NCI-H524 (cell line): Measurements from ENCODE around the gene KRIT1.
"Not testable (repeated sequence)": the region's sequence is repeated elsewhere in the genome, so short reads cannot be mapped to it uniquely, and the experiment has no call there.

Experiments used
- DNase-seq, 2 experiments: peaks; one replicate each; lab custom pipeline; 2025; lab: John Stamatoyannopoulos, UW

The KRIT1 gene

DNA sequence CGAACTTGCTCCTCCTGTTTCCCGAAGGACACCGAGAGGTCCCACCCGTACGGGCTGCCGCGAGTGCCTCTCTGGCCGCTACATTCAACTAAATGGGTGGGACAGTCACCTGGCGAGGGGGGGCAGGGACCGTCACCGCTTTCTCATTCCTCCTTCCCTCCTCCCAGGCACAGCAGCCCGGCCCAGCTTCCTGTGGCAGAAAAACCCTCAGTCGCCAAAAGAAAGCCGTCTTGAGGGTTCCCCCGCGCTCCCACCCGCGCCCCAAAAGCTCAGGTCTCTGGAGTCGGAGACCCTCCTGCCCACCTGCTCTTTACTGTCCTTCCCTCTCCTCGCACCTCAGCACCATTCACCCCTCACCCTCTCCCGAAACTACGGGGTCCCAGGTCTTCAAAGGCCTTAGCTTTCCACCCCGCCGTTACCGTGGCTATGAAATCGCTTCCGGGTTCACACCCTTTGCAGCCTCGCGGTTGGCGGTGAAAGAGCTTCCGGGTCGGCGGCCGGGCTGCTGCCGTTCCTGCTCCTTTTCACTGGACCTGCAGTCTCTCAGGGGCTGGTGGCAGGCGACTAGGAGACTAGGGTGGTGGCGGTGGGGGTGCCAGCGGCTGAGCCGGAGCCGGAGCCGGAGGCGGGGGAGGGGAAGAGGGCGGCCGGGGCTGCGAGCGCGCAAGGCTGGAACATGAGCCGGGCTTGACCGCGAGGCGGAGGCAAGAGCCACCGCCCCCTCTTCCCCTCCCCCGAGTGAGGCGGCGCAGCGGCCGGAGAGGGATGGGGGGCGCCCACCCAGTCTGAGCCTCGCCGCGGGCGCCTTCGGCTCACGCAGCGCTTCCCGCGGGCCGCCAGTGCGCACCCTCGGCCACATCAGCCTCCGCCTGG, at the start of gene KRIT1, which contains the start of gene ANKIB1:
Gene KRIT1 (minus strand): TSS at position 428 of the 873 bp plus-strand sequence. CDS start 3,779 bp downstream, outside the sequence.
Gene ANKIB1 (plus strand): TSS at position 488 of the 873 bp plus-strand sequence. CDS start 49,005 bp downstream, outside the sequence.
- DNase-seq: peak; percentile 75 to 89

GRCh38 chr7:92295391-92295790, 49.7 kb upstream of the KRIT1 start:
- DNase-seq: no peak

- DNase-seq: no peak
Observed at GRCh38 chr7:92293896-92294590, 48.3 kb upstream of the KRIT1 start.

DNA sequence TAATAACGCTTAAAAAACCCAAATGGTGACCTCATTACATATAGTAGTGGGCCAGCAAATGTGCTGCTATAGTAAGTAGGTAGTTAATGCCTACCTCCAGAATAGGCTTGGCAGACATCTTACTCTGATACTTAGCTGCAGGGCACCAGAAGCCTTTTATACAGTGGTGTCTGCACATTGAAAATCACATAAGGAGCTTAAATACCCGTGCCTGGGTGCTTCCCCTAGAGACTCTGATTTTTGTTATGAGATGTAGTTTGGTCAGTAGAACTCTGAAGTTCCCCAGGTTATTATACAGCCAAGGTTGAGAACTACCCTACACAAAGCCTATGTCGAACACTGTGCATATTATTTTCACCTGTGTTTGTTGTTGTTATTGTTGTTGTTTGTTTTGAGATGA, 47.3 kb upstream of the KRIT1 start:
- DNase-seq: peak in 1 of 2 experiments; percentile 19

- DNase-seq: no peak
Observed at GRCh38 chr7:92289321-92289720, 43.6 kb upstream of the KRIT1 start.

DNA sequence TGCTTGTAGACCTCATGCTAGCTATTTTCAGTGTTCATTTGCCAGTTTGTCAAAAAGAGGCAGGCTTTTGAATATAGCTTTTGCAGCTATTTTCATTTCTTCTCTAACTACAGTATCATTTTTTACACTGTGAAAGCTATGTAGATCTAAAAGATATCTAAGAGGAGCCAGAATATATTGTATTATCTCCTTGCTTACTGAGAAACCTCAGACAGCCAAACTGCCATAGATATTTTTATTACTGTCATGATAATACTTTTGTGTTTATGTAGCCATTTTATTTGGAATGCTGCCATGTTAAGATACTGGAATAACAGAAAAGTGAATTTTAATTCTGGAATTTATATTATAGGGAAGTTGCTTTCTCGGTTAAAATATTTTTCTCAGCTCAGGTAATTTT, 37.2 kb upstream of the KRIT1 start:
- no peak for DNase-seq

- no peak for DNase-seq
Observed at GRCh38 chr7:92282221-92282814, 36.6 kb upstream of the KRIT1 start.

DNA sequence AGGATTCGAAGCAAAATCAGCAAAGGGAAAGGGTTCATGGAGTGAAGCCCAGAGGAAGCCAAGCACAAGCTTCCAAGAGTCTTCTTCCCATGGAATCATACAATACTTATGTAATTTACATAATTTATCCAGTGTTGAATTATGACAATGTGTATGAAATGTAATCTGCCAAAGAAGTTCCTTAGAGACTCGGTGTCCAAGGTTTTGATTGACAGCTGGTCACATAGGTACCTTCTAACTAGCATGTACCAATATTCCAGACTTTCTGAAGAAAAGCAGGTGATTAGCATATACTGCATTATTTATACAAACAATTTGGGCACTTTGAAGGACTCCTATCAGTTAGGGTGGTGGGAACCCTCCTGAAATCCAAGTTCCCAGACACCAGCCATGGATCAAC, 35.3 kb upstream of the KRIT1 start:
- no peak for DNase-seq

- no peak for DNase-seq
Observed at GRCh38 chr7:92279396-92280031, 33.8 kb upstream of the KRIT1 start.

GRCh38 chr7:92276460-92276864, 30.7 kb upstream of the KRIT1 start:
- DNase-seq: no peak

GRCh38 chr7:92275327-92275726, 29.6 kb upstream of the KRIT1 start:
- no peak for DNase-seq

DNA sequence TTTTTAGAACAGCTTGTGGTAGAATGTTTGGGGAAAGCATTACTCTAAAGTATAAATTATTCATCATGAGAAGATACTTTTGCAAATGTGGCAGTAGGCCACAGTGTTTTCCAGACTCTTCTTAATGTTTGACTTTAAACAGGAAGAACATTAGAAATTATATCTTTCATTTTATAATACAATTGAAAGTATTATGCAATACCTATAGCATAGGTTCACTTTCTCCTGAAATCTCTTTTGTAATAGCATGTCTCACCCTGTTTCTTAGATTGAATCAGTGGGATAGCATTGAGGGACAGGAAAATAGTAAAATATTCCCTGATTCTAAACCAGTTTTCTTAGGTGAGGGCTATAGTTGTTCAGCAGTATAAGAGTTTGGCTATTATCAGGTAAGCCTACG, 23.2 kb upstream of the KRIT1 start:
- no peak for DNase-seq

GRCh38 chr7:92266415-92267241, 20.9 kb upstream of the KRIT1 start:
- no peak for DNase-seq

DNA sequence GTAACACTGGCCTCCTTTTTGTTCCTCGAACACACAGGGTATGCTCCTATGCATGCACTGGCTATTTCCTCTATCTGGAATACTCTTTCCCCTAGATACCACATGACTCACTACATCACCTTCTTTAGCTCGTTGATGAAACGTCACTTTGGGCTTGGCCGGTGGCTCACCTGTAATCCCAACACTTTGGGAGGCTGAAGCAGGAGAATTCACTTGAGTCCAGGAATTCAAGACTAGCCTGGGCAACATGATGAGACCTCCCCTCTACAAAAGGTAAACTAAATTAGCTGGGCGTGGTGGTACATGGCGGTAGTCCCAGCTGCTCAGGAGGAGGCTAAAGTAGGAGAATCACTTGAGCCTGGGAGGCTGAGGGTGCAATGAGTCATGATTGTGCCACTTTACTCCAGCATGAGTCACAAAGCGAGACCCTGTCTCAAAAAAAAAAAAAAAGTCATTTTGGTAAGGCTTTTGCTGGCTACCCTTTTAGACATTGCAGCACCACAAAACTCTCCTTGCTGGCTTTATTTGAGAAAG, 14.6 kb upstream of the KRIT1 start:
- DNase-seq: no peak

DNA sequence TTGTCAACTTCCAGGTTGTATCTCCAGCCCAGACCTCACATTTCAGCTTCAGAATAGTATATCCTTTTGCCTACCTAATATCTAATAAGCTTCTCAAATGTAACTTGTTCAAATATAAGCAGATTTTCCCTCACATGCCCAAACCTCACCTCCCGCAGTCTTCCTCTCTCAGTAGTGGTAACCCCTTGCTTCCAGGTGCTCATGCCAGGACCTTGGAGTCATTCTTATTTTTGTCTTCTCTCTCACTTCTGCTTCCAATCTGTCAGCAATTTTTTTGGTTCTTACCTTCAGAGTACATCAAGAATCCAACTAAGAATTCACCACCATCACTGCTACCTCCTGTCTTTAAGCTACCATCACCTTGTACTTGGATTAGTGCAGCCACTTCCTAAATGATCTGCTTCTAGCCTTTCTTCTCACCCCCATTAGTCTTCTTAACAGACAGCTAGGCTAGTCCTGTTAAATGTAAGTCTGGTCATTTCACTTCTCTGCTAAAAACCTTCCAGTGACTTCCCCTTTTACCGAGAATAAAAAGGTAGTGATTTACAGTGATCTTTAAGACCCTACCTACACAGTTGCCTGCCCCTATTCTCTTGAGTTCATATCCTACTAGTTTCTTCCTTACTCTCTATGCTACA, 14.0 kb upstream of the KRIT1 start:
- no peak for DNase-seq

- DNase-seq: no peak
Observed at GRCh38 chr7:92259062-92259461, 13.3 kb upstream of the KRIT1 start.

GRCh38 chr7:92255308-92255707, 9.6 kb upstream of the KRIT1 start:
- DNase-seq: no peak

GRCh38 chr7:92254800-92255199, 9.1 kb upstream of the KRIT1 start:
- DNase-seq: not testable (repeated sequence)

- DNase-seq: no peak
Observed at GRCh38 chr7:92253251-92253650, 7.5 kb upstream of the KRIT1 start.

DNA sequence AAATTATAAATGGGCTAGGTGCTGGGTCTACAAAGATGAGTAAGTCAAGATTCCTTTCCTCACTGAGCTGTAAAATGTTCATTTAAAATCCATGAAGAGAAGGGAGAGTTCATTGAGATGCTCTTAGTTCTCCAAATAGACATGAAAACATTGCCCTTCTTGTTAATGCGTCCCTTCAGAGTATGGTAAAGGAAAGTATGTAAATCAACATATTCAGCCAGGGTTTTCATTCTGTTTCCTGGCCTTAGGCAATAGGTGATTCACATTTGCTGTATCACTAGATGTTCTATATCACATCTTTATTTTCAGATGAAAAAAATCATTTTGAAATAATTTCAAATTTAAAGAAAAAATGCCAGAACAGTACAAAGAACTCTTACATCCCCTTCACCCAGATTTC, 5.5 kb upstream of the KRIT1 start:
- DNase-seq: no peak

GRCh38 chr7:92250603-92251002, 4.9 kb upstream of the KRIT1 start:
- DNase-seq: no peak
